ENCODE results near the gene ATXN1.

DNA sequence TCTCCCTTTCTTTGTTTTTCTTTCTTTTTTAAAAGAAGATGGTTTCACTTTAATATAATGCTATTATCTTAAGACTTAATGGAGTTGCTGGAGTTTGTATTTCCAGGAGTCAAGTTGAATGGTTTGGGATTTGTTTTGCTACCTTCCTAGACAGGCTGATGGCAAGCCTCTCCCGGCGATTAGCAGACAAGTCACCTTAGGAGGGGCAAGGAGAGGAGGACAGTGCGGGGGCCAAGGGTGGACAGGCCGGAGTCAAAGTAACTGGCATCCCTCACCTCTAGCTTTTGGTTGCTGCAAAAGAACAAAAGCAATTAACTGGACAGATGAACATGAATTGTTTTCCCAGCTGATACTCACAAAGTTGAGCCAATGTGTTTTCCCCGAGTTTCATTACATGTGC is 465.8 kb downstream of the ATXN1 start:
- TF ChIP-seq, protein P1, sequence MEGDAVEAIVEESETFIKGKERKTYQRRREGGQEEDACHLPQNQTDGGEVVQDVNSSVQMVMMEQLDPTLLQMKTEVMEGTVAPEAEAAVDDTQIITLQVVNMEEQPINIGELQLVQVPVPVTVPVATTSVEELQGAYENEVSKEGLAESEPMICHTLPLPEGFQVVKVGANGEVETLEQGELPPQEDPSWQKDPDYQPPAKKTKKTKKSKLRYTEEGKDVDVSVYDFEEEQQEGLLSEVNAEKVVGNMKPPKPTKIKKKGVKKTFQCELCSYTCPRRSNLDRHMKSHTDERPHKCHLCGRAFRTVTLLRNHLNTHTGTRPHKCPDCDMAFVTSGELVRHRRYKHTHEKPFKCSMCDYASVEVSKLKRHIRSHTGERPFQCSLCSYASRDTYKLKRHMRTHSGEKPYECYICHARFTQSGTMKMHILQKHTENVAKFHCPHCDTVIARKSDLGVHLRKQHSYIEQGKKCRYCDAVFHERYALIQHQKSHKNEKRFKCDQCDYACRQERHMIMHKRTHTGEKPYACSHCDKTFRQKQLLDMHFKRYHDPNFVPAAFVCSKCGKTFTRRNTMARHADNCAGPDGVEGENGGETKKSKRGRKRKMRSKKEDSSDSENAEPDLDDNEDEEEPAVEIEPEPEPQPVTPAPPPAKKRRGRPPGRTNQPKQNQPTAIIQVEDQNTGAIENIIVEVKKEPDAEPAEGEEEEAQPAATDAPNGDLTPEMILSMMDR (IDR thresholded peaks at IDR 0.05; ENCODE audit: low read depth, low read length), result no peak
- TF ChIP-seq EZH2phosphoT487 (IDR thresholded peaks at IDR 0.05; ENCODE audit: low read depth), result no peak
